GM23248 (cell line): ENCODE measurements around the gene APCDD1. TPM values are rescaled to one million over a fixed set of nuclear protein-coding genes. Genes with fewer than 3 reads are reported as not detected.

ENCODE experiments used
- polyA plus RNA-seq: library from polyadenylated mRNA; unstranded; fragments of >200 nt; fragmentation: Nextera tagmentation; extraction: Ambion mirVana; gene quantifications from 2 replicates; pipeline ENCODE4 v1.2.1, GENCODE V29; 2016
- total RNA-seq: library from RNA; depleted of rRNA; stranded (reverse); fragments of >200 nt; shearing (Covaris generic); gene quantifications from 2 replicates; pipeline ENCODE4 v1.2.3, GENCODE V29; 2014; rRNA removed

APCDD1 gene
- total and polyA plus RNA-seq, 2 experiments from 2014 or later = 0.30 TPM; not detected in 1

Other genes with a start within 250 kb of the APCDD1 start
- gene NAPG, start 71.4 kb downstream of the APCDD1 start, total RNA-seq = 31.1 and 33.6 TPM in 2 replicates
- gene NAPG, start 71.4 kb downstream of the APCDD1 start, polyA plus RNA-seq = 24.5 and 27.4 TPM in 2 replicates